M059J (cell line): ENCODE data around the gene EXOC6B. TPM values are rescaled to one million over a fixed set of nuclear protein-coding genes. Genes with fewer than 3 reads are reported as not detected.
"Not testable (repeated sequence)": the region's sequence is repeated elsewhere in the genome, so short reads cannot be mapped to it uniquely, and the experiment has no call there.

Experiments
- DNase-seq: peaks from one replicate; pipeline ENCODE4 v3.0.0-alpha.2; 2012; ENCODE audit warnings: low read depth
- total RNA-seq: library from RNA; depleted of rRNA; stranded (reverse); fragments of >200 nt; shearing (Covaris generic); gene quantifications from 2 replicates; pipeline ENCODE4 v1.2.3, GENCODE V29; 2014

Gene EXOC6B
- total RNA-seq, 1 experiment from 2014 or later, result 18.5 TPM

DNA sequence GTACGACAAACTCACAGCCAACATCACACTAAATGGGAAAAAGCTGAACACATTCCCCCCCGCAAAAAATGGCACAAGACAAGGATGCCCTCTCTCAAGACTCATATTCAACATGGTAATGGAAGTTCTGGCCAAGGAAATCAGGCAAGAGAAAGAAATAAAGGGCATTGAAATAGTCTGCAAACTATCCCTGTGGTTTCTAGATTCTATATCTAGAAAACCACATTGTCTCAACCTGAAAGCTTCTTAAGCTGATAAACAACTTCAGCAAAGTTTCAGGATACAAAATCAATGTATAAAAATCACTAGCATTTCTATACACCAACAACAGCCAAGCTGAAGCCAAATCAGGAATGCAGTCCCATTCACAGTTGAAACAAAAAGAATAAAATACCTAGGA, 383.6 kb downstream of the EXOC6B start:
- no peak for DNase-seq

DNA sequence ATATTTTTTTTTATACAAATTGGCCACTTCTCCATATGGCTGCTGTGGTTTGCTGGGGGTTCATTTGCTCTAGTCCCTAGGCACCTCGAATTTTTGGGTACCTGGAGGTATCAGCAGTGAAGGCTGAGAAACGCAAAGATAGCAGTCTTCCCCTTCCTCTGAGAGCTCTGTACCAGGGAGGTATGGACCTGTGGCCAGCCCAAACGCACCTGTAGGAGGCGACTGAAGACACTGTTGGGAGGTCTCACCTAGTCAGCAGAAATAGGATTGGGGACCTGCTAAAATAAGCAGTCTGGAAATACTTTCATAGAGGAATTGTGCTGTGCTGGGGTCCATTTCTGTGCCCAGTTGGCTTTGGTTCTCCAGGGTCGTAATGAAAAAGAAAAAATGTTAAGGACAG, 385.9 kb downstream of the EXOC6B start:
- no peak for DNase-seq

DNA sequence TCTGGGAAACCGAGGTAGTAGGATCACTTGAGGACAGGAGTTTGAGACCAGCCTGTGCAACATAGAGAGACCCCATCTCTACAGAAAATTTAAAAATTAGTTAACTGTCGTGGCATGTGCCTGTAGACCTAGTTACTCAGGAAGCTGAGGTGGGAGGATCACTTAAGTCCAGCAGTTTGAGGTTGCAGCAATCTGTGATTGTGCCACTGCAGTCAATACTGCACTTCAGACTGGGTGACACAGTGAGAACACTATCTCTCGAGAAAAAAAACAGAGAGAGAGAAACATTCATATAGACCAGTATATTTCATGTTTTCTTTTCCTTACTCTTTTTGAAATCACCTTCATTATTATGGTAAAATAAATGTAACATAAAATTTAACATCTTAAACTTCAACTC, 387.5 kb downstream of the EXOC6B start:
- DNase-seq, result no peak

DNA sequence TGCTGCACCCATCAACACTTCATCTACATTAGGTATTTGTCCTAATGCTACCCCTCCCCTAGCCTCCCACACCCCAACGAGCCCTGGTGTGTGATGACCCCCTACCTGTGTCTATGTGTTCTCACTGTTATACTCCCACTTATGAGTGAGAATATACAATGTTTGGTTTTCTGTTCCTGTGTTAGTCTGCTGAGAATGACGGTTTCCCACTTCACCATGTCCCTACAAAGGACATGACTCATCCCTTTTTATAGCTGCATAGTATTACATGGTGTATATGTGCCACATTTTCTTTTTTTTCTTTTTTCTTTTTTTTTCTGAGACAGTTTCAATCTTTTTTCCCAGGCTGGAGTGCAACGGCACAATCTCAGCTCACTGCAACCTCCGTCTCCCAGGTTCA, 394.1 kb downstream of the EXOC6B start:
- DNase-seq, result peak; percentile 22

DNA sequence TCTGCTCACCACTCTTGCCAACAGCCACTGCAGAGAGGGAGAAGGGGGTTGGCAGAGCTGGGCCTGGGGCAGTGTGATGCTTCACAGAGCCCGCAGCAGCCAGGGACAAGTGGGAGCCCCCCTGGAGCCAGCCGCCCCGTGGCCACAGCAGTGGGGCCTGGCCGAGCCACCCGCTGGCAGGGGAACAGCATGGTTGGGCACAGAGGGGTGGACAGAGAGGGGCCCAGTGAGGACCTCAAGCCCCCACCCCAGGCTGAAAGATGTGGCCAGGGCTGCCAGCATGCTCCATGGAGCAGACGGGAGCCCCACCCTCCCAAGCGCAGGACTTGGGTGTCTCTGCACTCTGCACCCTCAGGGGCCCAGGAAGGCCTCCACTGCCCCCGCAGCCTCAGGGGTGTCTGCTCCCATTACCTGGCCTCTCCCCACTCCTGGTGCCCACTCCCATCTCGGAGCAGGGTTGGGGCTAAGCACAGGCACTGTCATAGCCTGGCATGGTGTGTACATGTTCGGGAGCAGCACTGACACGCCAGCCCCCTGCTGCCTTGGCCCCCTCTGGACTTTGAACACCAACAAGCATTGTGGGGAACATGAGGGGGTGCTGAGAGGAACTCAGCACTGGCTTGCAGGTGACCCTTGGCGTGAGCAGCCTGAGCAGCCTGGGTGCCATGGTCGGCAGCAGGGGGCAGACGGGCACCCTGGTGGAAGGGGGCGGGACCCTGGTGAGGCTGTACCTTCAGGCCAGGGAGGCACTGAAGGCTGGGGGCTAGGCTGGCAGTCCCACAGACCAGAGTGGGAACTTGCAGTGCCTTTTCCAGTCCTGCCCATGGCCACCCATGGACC, 398.6 kb downstream of the EXOC6B start:
- no peak for DNase-seq

DNA sequence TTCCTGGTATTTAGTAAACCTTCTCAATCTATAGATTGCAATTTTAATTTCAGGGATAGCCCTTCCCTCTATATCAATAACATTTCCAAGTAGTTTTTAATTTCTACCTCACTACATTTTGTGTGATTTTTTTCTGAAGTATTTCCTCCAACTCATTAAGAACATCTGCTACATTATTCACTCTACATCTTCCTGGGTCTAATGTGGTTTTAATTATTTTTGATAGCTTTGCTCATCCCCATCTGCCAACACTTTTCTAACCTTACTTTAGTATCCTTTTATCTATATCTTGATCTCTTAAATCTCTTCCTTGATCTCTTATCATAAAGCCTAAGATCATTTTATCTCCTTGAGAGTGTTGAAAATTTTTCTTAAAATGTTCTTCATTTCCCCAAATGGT, 399.8 kb downstream of the EXOC6B start:
- no peak for DNase-seq

DNA sequence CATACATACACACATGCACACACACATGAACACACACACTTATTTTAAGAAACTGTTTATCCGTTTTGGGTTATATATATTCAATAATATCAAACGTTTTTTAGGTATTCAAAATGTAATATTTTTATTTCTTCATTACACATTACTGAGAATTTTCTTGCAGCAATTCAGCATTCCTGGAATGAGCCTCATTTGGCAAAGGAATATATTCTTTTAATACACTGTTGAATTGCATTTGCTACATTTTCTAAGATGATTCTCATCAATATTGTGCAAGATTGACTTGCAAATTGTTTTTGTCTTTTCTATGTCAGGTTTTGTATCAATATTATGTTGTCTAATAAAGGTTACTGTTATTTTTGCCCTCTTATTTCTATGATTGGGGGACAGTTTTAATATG, 402.1 kb downstream of the EXOC6B start:
- DNase-seq, result no peak

DNA sequence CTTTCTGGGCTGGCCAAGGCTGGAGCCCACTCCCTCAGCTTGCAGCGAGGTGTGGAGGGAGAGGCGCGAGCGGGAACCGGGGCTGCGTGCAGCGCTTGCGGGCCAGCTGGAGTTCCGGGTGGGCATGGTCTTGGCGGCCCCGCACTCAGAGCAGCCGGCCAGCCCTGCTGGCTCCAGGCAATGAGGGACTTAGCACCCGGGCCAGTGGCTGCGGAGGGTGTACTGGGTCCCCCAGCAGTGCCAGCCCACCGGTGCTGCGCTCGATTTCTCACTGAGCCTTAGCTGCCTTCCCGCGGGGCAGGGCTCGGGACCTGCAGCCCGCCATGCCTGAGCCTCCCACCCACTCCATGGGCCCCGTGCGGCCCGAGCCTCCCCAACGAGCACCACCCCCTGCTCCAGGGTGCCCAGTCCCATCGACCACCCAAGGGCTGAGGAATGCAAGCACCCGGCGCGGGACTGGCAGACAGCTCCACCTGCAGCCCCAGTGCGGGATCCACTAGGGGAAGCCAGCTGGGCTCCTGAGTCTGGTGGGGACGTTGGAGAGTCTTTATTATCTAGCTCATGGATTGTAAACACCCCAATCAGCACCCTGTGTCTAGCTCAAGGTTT, 404.0 kb downstream of the EXOC6B start:
- DNase-seq, result not testable (repeated sequence)

DNA sequence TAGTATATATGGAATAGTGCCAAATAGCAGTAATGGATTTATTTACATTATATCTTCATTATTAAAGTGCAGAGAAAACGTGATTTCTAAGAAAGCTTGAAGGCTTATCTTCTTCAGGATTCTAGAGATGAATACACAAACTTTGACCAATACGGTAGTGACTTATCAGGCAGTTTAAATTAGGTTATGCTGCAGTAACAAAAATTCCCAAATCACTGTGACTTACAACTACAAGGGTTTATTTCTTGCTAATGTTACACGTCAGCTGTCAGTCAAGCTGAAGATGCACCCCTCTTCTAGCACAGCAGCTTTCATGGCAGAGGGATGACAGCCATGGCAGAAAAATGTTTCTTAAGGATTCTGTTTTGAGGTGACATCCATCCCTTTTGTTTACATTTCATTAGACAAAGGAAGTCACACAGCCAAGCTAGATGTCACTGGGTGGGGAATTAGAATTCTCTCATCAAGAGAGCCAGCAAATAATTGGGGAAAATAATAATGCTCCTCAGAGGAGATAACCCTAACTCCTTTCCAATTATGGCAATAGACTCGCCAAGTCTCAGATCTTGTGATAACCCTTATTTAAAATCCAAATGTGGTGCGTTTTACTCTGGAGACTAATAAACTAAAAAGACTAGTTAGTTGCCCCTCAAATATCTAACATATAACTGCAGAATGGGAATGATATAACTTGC, 409.9 kb downstream of the EXOC6B start:
- no peak for DNase-seq

DNA sequence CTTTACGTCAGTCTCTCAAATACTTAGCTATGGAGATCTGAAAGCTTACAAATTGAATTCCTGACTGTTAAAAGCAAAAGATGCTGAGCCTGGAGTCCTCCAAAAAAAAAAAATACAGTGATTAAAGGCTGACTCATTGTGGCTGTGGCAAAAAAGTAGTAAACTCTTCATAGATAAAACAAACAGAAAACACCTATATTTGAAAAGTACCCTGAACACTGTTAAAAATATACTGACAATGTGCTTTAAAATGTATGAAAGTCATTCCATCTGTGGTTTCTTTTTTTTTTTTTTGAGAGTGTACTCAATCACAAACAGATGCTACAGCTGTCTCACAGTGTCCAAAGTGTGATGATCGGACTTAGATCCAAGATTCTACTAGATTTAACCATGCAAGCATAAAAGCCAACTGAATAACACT, 410.6 kb downstream of the EXOC6B start:
- peak; percentile 71 for DNase-seq

DNA sequence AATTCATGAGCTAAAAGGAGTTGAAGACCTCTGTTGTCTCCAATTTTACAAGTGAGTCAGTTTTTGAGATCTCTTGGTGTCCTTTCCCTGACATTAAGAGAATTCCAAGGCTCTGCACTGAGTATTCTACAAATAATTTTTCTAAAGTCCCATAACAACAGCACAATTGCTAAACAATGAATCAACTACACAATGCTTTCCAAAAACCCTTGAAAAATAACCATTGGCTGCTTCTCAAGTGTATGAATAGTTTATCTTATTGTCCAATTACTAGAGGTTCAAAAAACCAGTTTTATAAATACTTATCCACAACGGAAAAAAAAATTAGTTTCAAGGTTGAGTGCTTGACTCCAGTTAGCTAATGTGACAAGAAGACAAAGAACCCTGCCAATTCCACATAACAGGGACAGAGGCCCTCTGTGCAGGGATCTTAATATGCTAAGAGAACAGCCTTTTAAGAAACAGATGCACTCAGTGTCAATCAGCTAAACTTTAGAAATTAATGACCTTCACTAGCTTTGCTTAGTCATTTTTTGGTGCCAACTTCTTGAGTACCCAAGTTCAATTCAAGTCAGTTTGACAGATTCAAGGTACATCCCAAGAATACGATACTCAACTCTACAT, 411.6 kb downstream of the EXOC6B start:
- peak; percentile 5 for DNase-seq

DNA sequence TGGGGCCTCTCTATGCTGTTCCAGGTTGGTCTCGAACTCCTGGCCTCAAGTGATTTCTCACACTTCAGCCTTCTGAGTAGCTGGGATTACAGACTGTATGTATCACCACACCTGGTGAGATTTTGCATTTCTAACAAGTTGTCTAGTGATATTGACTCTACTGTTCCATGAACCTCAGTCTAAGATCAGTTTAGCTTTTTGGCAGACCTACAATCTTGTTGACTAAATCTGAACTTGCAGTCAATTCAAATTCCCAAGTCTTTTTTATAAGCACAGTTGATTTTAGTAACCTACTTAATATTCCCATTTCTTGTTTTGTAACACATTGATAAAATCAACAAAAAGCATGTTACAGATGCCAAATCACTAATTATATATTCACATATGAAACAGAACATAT, 412.1 kb downstream of the EXOC6B start:
- no peak for DNase-seq

DNA sequence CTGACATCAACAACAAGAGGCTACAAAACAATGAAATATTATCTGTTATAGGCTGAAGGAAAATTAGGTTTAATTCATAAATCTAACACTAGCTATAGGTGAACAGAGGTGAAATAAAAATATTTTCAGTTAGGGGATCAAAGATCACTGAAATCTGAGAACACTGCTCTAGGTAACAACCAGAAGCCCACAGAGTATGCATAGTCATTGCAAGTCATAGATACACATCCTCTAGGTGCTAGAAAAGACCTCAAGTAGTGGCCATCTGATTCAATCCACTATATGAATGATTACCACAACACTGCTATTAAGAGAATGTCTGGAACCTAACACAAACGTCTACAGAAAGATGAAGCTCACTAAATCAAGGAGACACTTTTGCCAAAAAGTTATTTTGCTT, 413.6 kb downstream of the EXOC6B start:
- no peak for DNase-seq

DNA sequence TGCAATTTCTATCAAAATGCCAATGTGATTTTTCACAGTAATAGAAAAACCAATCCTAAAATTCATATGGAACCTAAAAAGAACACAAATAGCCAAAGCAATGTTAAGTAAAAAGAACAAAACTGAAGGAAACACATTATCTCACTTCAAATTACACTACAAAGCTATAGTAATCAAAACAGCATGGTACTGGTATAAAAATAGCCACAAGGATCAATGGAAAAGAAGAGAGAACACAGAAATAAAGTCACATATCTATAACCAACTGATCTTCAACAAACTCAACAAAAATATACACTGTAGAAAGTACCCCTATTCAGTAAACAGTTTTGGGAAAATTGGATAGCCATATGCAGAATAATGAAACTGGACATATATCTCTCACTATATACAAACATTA, 426.0 kb downstream of the EXOC6B start:
- no peak for DNase-seq

DNA sequence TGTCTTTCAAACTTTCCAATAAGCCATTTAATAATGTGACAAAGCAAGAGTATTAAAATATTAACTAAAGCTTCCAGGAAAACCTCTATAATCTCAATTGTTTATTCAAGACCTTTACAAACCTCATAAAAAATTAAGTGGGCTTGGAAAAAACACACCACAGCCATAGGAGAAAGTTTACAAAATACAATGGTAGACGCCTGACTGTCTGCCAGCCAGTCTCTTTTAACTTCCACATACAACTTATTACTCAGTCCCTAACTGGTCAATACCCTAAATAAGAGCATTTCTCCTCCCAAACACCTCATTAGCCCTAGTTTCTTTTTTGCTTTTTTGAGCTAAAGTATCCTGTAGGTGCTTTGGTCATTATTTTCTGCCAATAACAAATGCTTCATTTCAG, 430.7 kb downstream of the EXOC6B start:
- DNase-seq, result peak; percentile 7

DNA sequence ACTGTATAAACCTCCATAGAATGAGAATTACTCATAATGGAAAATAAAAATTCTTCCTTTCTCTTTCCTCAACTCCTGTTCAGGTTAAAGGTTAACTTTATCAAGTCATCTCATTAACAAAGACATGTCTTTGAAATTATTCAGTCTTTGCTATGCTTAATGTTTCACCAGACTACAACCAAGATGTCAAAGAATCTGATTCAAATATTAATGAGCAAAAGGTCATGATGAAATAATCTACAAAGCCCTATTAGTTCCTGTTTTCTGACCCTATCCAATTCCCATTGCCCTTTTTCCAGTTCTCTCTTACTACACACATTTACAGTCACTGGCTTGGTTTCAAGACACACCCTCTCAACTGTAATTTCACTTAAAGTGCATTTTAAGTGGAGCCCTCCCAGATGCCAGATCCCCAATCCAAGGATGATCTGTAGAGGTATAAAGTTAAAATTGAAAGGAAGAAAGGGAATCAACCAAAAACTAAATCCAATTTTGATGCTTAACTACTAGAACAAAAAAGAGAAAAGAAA, 431.2 kb downstream of the EXOC6B start:
- peak; percentile 11 for DNase-seq

DNA sequence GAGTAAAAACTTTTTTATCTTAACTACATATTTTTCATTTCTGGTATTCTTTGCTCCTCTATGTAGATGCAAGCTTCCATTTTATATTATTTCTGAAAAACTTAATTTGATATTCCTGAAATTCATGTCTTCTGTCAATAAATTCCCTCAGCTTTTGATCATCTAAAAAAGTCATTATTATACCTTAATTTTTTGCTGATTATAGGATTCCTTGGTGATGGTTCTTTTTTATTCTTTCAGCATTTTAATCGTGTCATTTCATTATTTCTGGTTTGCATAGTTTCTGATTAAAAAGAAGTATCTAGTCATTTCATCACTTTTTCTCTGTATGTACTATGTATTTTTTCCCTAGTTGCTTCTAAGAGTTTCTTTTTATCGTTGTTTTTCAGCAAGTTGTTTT, 436.4 kb downstream of the EXOC6B start:
- DNase-seq, result no peak

DNA sequence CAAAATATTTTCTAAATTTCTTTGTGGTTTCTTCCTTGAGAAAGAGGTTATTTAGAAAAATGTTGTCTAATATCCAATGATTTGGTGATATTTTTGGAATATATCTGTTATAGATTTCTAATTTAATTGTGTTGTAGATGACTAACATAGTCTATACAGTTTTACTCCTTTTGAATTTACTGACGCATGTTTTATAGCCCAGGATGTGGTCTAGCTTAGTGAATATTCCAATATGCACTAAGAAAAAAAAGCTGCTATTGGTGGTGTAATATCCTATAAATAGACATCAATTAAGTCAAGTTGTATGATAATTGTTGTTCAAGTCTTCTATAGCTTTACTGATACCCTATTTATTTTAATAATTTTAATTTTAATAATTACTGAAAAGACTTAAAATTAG, 437.6 kb downstream of the EXOC6B start:
- no peak for DNase-seq

DNA sequence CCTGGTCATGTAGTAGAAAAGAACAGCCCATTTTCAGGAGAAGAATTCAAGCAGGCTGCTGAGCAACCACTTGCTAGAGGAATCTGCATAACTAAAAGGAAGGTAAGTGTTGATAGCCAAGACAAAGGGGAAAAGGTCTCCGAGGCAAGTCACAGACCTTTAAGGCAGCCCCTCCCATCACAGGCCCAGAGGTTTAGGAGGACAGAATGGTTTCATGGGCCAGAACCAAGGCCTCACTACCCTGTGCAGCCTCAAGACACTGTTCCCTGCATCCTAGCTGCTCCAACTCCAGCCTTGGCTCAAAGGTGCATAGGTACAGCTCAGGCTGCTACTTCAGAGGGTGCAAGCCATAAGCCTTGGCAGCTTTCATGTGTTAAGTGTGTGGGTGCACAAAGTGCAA, 439.5 kb downstream of the EXOC6B start:
- no peak for DNase-seq

DNA sequence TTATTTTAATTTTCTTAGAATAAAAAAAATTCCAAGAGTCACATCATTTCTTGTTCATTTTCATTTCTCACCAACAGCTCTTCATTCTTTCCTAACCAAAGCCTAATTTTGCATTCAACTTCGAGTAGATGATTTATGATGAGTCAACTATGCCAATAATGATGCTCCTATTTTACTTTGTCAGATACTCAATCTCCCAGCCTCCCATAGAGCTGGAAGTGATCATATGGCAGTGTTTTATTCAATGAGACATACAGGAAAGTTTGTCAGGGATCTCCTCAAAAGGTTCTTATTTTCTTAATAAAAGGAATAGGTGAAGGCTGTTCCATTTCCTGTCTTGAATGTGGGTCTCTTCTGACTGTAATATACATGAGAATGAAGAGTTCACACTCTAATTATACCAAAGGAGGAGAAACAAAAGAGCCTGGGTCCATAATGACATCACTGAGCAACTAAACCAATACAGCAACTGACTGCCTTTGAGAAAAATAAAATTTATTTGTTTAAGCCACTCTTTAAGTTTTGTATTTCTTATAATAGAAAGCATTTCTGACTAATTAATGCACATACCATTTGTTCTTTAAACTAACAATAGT, 447.0 kb downstream of the EXOC6B start:
- DNase-seq, result no peak

DNA sequence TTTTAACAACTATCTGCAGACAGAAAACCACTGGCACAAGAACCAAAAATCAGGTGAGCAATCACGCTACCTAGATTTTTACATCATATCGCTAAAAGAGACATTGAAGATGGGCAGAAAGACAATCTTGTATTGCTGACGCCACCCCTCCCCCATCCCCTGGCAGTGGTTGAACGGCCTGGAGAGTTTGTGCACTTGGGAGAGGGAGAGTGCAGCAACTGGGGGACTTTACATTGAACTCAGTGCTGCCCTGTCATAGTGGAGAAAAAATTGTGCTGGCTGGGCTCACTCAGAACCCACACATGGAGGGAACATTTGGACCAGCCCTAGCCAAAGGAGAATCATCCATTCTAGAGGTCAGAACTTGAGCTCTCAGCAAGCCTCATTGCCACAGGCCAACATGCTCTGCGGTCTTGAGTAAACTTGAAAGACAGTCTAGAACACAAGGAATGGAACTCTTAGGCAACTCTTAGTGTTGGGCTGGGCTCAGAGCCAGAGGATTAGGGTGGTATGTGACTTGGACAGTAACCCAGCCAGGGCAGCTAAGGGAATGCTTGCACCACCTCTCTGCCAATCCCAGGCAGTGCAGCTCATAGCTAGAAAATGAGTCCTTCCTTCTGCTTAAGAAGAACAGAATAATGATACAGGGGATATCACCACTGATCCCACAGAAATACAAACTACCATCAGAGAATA, 458.2 kb downstream of the EXOC6B start:
- peak; percentile 94 for DNase-seq
